SK-N-MC (cell line): Measurements from ENCODE around the gene HCFC1R1.
A peak's percentile ranks its signal among the peaks of the same experiment; 100 is the strongest.
"Not testable (repeated sequence)": the region's sequence is repeated elsewhere in the genome, so short reads cannot be mapped to it uniquely, and the experiment has no call there.

Source experiments
- DNase-seq: peaks from one replicate; pipeline ENCODE4 v3.0.0-alpha.2; 2011; ENCODE audit warnings: low read depth, low spot score
- H3K27ac ChIP-seq: fragments of 200-600 bp; sonication (generic); 2 replicates; pipeline ENCODE4 v1.5.1; 2016; ENCODE audit warnings: mixed run types
- H3K36me3 ChIP-seq: fragments of 200-600 bp; sonication (generic); 2 replicates; pipeline ENCODE4 v1.6.1; 2017; ENCODE audit warnings: antibody characterized with exemption, low read length, mixed read lengths; ENCODE audit not compliant: insufficient read depth
- H3K4me3 ChIP-seq: fragments of 200-600 bp; sonication (generic); 2 replicates; pipeline ENCODE4 v1.5.1; 2016
- H3K9ac ChIP-seq: fragments of 200-600 bp; sonication (generic); 2 replicates; pipeline ENCODE4 v1.8.0; 2017; ENCODE audit warnings: mixed run types, mixed read lengths; ENCODE audit not compliant: insufficient read length
- H3K9me3 ChIP-seq: fragments of 200-600 bp; sonication (generic); 2 replicates; pipeline ENCODE4 v1.6.1; 2017; ENCODE audit warnings: low read depth, mild to moderate bottlenecking, antibody characterized with exemption, low read length, moderate library complexity, mixed read lengths
- EZH2 ChIP-seq: fragments of 200-600 bp; sonication (generic); IDR thresholded peaks from one replicate; pipeline ENCODE4 v1.6.1; 2017; ENCODE audit warnings: antibody characterized with exemption
- FOXP2 ChIP-seq: optimal IDR thresholded peaks from 2 replicates; pipeline ENCODE3; 2011; ENCODE audit warnings: mild to moderate bottlenecking, moderate library complexity; ENCODE audit not compliant: insufficient read depth; ENCODE audit errors: extremely low read length, control extremely low read depth
- POLR2AphosphoS5 ChIP-seq: IDR thresholded peaks from 2 replicates; pipeline ENCODE4 v1.6.1; 2012; ENCODE audit warnings: mild to moderate bottlenecking, low read depth, low read length, borderline replicate concordance

The HCFC1R1 gene

GRCh38 chr16:3059041-3059722 is 35.4 kb upstream of the HCFC1R1 start:
- TF ChIP-seq POLR2AphosphoS5: peak; percentile 74; the same call in 1 of the 2 replicates
- TF ChIP-seq FOXP2: peak; percentile 44
- TF ChIP-seq EZH2: no peak
- DNase-seq: no peak
- Histone ChIP-seq H3K9me3 (no peaks in the 10 kb centered on the region), H3K9ac (peak overlapping the region; percentile 86), H3K36me3 (no peaks in the 10 kb centered on the region), H3K4me3 (peak overlapping the region; percentile 90), H3K27ac (no peak overlapping the region)

- peak overlapping the region; percentile 90 for H3K4me3 ChIP-seq
- H3K9me3 ChIP-seq: no peaks in the 10 kb centered on the region
- TF ChIP-seq EZH2 (no peak), FOXP2 (no peak)
- no peak for DNase-seq
- peak overlapping the region; percentile 86 for H3K9ac ChIP-seq
- H3K36me3 ChIP-seq: no peaks in the 10 kb centered on the region
- H3K27ac ChIP-seq: no peak overlapping the region
Measured at GRCh38 chr16:3058139-3059030, 34.6 kb upstream of the HCFC1R1 start.

GRCh38 chr16:3057181-3058138 is 33.7 kb upstream of the HCFC1R1 start:
- no peak for TF ChIP-seq FOXP2
- no peak for TF ChIP-seq EZH2
- TF ChIP-seq POLR2AphosphoS5: no peak
- no peak overlapping the region for H3K27ac ChIP-seq
- H3K9me3 ChIP-seq: no peaks in the 10 kb centered on the region
- no peak overlapping the region for H3K9ac ChIP-seq
- H3K36me3 ChIP-seq: no peaks in the 10 kb centered on the region
- no peak overlapping the region for H3K4me3 ChIP-seq
- DNase-seq: no peak

- Histone ChIP-seq H3K9ac (no peak overlapping the region), H3K9me3 (no peaks in the 10 kb centered on the region), H3K4me3 (no peak overlapping the region), H3K27ac (no peak overlapping the region), H3K36me3 (no peaks in the 10 kb centered on the region)
- no peak for DNase-seq
- TF ChIP-seq POLR2AphosphoS5 (no peak), EZH2 (no peak), FOXP2 (no peak)
Measured at GRCh38 chr16:3056336-3057180, 32.8 kb upstream of the HCFC1R1 start.

- not testable (repeated sequence) for H3K36me3 ChIP-seq, H3K4me3 ChIP-seq, H3K9ac ChIP-seq, H3K9me3 ChIP-seq, H3K27ac ChIP-seq, DNase-seq
Measured at GRCh38 chr16:3055734-3056115, 32.0 kb upstream of the HCFC1R1 start.

GRCh38 chr16:3054965-3055733 is 31.4 kb upstream of the HCFC1R1 start:
- Histone ChIP-seq H3K9ac (no peak overlapping the region), H3K9me3 (no peaks in the 10 kb centered on the region), H3K27ac (no peak overlapping the region), H3K36me3 (no peaks in the 10 kb centered on the region), H3K4me3 (no peak overlapping the region)
- DNase-seq: no peak
- TF ChIP-seq FOXP2 (no peak), POLR2AphosphoS5 (no peak), EZH2 (no peak)

- not testable (repeated sequence) for H3K4me3 ChIP-seq, H3K27ac ChIP-seq, H3K36me3 ChIP-seq, DNase-seq, H3K9ac ChIP-seq, H3K9me3 ChIP-seq
Measured at GRCh38 chr16:3053330-3053710, 29.6 kb upstream of the HCFC1R1 start.

GRCh38 chr16:3052571-3053329 is 29.0 kb upstream of the HCFC1R1 start:
- not testable (repeated sequence) for DNase-seq, H3K36me3 ChIP-seq, H3K9ac ChIP-seq, H3K4me3 ChIP-seq, H3K9me3 ChIP-seq, H3K27ac ChIP-seq
